Activated CD4-positive, CD25-positive, alpha-beta regulatory T cell (primary cell): Measurements from ENCODE around the gene CYLC1.

ENCODE experiments used
- DNase-seq, 4 experiments: peaks; one replicate each; lab custom pipeline; 2025; lab: John Stamatoyannopoulos, UW

Gene CYLC1, protein sequence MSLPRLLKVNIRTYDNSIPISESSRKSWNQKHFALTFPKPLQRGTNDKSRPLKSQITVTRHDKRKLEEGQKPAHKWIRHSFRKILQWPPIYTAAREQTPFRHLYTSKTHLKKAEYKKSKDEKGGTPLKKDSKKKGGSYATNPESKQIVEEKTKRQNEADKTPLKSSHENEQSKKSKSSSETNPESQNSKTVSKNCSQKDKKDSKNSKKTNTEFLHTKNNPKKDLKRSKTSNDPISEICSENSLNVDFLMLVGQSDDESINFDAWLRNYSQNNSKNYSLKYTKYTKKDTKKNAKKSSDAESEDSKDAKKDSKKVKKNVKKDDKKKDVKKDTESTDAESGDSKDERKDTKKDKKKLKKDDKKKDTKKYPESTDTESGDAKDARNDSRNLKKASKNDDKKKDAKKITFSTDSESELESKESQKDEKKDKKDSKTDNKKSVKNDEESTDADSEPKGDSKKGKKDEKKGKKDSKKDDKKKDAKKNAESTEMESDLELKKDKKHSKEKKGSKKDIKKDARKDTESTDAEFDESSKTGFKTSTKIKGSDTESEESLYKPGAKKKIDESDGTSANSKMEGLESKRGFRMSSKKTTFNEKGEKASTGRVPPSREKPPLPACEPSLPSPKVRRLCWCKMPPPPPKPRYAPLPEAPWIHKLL

DNA sequence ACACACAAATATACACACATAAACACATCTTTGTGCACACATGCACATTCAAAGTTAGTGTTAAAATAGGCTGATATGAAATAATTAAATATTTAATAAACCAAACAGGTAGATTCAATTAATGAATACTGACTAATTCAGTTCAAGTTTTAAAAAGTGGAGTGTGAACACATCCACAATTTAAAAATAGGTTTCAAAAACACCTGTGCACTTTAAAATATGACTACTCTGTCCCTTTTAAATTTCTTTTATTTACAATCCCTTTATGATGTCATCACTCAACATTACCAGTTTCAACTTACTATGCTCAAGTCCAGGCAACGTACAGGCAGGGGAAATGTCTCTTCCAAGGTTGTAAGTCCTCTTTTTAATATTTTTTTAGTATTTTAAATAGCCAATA, at the start of gene CYLC1:
Gene CYLC1, plus strand, starts transcription at position 301 of the 400 bp plus-strand sequence. Its CDS starts 37 bp downstream, at position 338.
- DNase-seq: no peak

DNA sequence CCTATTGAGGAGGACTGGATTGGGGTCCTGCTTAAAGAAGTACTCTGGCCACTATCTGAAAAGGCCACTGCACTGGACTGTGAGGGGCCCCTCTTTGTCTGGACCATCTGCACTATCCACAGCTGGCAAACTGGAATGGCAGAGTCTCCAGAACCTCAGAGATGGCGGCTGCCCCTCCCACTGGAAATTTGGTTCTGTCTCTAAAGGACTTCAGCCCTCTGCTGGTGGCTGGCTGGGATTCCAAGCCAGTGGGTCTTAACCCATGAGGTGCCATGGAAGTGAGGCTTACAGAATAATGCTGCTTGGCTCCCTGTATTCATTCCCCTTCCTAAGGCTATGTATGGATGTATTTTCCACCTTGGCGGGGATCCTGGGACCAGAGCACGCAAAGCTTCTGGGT, 41.6 kb upstream of the CYLC1 start:
- no peak for DNase-seq

DNA sequence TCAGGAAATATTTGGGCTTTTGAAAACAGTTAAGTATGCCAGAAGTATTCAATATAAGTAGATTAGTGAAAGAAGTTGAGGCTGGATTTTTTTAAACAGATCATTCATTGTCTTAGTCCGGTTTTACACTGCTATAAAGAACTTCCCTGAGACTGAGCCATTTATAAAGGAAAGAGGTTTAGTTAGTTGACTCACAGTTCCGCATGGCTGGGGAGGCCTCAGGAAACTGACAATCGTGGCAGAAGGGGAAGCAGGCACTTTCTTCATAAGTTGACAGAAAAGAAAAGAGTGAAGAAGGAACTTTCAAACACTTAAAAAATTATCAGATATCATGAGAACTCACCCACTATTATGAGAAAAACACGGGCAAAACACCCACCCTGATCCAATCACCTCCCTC, 31.1 kb upstream of the CYLC1 start:
- DNase-seq: no peak

DNA sequence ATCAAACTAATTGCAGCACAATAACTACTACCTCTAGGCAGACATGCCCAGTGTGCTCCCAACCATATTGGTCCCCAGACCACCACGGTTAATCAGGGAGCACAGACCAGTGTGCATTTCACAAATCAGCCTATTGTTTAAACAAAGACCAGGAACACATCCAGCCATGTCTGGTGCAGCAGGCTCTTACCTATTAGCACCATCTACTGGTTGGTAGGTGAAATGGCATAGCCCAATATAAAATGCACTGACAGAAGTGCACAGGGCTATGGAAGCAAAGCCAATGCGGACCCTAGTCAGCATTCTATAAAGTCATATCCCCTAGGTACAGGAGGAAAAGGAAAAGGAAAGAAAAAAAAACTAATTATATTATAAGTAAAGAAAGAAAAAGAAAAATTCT, 15.5 kb upstream of the CYLC1 start:
- no peak for DNase-seq

DNA sequence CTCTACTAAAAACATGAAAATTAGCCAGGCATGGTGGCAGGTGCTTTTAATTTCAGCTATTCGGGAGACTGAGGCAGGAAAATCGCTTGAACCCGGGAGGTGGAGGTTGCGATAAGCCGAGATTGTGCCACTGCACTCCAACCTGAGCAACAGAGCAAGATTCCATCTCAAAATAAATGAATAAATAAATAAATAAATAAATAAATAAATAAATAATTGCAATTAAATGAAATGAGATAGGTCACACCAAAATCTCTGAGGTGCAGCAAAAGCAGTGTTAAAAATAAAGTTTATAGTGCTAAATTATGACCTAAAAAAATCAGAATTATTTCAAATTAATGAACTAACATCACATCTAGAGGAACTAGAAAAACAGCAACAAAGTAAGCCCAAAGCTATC, 13.6 kb upstream of the CYLC1 start:
- DNase-seq: no peak

DNA sequence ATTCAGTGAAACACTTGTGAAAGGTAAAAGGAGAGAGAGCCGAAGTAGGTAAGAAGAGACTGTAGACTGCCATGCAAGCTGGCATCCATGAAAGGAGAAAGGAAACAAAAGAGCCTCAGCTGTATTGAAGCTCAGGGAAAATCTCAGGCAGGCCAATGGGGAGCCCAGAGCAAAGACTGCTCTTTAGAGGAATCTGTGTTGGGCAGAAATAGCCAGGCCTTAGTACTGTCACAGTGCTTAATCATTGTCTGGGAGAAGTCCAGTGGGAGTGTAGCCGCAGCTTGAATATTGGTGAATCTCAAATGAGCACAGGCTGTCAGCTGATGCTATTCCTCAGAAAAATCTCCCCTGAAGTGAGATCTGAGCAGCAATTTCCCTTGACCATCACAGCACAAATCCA, 27.6 kb downstream of the CYLC1 start:
- DNase-seq: no peak

DNA sequence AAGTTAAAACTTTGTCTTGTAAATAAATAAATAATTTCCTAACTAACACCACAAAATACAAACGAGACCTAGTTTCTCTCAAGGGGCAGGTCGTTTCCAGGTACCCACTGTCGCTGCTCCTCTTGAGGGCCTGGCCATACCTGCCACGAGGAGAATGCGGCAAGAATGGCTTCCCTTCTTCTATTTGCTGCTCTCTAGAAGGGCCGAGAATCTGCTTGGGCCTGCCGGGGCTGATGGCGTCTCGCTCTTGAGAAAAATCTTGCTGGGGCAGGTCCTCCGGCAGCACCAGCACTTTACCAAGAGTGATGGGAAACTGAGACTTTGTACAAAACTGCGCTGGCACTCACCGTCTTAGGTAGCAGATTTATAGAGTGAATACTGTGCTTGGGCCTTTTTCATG, 31.5 kb downstream of the CYLC1 start:
- DNase-seq: no peak

DNA sequence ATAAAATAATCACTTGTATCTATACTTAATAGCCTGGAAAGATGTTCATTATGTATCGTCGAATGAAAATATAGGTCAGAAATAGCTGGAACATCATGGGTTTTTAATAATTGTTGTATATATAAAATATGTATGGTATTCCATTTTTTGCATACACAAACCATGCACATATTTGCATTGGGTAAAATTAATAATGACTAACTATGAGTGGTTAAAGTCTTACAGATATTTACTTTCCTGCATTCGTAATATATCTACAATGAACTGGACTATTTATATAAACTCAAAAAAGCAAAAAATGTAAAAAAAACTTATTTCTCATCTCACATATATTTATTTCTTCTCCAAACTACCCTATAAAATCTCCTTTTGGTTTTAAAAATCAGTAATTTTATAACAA, 46.0 kb downstream of the CYLC1 start:
- no peak for DNase-seq

DNA sequence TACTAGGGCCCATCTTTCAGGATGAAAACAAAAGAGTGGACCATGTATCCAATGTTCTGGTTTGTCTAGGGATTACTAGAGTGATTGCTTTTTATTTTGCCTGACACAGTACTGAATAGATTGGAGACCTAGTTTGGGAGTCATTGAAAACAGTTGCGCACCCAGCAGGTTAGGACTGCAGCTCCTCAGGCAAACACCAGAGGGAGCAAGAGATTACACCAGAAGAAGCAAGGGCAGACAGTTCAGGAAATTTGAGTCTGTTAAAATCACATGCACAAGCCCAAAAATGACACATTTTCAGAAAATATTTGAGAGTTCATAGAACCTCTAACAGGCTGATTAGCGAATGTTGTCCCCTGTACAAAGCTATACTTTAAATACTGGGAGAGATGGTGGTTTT, 55.6 kb downstream of the CYLC1 start:
- DNase-seq: no peak

DNA sequence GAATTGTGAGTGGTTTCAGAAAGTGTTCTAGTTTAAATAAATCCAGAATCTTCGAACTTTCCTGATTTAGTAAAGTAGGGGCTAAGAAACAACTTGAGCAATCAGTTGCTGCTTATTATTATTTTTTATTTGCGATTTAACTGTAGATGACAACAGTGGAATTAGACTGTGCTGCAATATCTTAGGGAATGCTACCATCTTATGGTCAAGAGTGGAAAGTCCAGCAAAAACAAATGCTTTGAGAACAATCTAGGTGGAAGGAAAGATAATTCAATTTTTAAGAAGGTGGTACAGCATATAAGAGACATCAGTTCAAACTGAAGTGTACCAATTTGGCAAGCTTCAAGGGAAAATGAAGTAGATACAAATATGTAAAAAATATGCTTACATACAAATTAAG, 73.3 kb downstream of the CYLC1 start:
- DNase-seq: no peak
